ENCODE results near the gene CHST11. TPM values are rescaled to one million over a fixed set of nuclear protein-coding genes. Genes with fewer than 3 reads are reported as not detected.

The CHST11 gene
- total RNA-seq, 1 donor, result 8.2 TPM

DNA sequence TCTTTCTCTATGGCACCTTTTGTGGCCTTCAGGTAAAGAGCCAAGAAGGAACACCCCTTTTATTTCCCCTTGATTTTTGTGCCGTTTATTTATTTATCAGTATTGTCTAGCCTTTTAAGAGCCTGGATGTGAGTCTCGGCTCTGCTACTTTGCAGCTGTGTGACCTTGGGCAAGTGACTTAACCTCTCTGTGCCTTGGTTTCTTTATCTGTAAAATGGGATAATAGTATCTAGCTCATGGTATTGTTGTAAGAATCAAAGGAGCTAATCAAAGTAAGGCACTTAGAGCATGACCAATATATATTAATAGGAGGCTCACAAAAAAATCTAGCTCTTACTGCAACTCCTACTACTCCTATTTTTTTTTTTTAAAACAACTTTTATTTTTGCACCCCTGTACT is 179.7 kb downstream of the CHST11 start:
- DNase-seq (ENCODE audit: low read depth), result no peak
- TF ChIP-seq, protein P1, sequence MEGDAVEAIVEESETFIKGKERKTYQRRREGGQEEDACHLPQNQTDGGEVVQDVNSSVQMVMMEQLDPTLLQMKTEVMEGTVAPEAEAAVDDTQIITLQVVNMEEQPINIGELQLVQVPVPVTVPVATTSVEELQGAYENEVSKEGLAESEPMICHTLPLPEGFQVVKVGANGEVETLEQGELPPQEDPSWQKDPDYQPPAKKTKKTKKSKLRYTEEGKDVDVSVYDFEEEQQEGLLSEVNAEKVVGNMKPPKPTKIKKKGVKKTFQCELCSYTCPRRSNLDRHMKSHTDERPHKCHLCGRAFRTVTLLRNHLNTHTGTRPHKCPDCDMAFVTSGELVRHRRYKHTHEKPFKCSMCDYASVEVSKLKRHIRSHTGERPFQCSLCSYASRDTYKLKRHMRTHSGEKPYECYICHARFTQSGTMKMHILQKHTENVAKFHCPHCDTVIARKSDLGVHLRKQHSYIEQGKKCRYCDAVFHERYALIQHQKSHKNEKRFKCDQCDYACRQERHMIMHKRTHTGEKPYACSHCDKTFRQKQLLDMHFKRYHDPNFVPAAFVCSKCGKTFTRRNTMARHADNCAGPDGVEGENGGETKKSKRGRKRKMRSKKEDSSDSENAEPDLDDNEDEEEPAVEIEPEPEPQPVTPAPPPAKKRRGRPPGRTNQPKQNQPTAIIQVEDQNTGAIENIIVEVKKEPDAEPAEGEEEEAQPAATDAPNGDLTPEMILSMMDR (IDR thresholded peaks at IDR 0.05; ENCODE audit: insufficient read depth, low read depth, low read length), result no peak
- H3K4me3 ChIP-seq (ENCODE audit: low read depth, low read length), result no peak overlapping the region

DNA sequence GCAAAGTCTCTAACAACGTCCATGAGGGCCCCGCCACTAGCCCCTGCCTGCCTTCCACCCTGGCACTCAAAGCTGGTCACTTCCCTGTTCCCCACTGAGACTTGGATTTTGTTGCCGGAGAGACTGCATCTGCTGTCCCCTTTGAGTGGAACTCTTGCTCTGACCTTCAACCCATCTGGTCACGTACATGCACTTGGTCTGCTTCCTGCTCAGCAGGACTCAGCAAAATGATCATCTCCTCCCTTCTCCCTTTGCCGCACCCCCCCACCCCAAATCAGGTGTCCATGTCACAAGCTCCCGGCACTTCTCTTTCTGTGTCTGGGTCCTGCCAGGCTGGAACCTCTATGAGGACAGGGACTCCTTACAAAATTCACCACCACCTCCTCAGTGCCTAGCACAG is 180.9 kb downstream of the CHST11 start:
- DNase-seq (ENCODE audit: low read depth), result no peak
- TF ChIP-seq, protein P1 (IDR thresholded peaks at IDR 0.05; ENCODE audit: insufficient read depth, low read depth, low read length), result no peak
- no peak overlapping the region for H3K4me3 ChIP-seq (ENCODE audit: low read depth, low read length)

DNA sequence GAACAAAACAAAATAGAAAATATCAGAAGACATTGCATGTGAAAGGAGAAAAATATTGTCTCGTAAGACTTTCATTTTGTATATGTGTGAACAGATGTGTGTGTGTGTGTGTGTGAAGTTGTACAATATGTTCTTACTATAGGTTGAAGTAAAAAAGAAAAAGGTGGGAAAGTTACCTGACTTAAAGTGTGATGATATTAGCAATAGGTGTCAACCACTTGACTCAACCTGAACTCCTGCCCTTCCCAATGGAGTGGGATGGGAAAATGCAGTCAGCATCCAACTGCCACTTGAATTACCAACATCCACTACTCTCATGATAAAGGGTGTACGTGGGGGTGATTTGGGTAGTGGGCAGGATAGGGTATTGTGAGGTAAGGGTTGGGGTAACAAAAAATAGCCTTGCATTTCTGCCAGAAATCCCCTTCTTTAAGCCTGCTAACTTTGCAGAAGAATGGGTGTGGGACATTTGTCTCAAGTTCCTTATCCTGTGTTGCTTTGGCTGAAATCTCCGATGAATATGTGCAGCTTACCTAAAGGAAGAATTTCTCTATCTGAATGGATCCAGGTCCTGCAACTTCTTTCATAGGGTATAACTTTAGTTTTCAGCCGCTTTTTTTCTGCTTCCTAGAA is 181.6 kb downstream of the CHST11 start:
- DNase-seq (ENCODE audit: low read depth), result no peak

DNA sequence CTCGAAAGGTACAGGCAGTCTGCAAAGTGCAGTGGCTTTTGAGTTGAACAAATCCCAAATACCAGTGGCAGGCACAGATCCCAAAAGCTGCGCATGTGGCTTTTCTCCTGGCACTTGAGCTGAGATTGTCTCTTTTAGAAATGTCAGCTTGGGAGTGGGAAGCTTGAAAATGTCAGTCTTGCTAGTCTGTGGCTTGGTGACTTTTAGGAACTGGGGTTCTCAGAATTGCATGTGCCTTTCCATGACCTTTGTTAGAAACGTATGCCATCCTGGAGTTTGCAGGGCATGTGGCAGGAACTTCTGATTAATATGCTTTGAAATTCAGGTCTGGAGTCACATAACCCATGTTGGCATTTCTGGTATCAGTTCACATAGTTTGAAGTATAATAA is 182.1 kb downstream of the CHST11 start:
- TF ChIP-seq, protein P1 (IDR thresholded peaks at IDR 0.05; ENCODE audit: insufficient read depth, low read depth, low read length), result no peak
- no peak for DNase-seq (ENCODE audit: low read depth)
- no peak overlapping the region for H3K4me3 ChIP-seq (ENCODE audit: low read depth, low read length)

More for the DNA sequence above, 181.6 kb downstream of the CHST11 start:
- TF ChIP-seq, protein P1 (IDR thresholded peaks at IDR 0.05; ENCODE audit: insufficient read depth, low read depth, low read length), result no peak
- no peak overlapping the region for H3K4me3 ChIP-seq (ENCODE audit: low read depth, low read length)

DNA sequence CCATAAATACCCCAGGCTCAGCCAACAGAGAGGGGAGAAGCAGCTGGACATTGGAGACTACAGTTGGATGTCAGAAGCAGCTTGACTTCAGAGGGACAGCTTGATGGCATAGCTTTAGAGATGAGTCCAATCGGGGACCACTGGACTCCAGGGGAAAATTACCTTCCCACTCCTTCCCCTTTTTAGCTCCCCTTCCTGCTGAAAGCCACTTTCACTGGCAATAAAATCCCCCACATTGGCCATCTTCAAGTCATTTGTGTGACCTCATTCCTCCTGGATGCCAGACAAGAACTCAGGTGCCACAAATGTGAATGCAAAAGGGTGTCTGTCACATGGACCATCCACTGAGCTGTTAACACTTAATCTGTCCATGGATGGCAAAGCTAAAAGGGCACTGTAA is 184.2 kb downstream of the CHST11 start:
- H3K4me3 ChIP-seq (ENCODE audit: low read depth, low read length), result no peak overlapping the region
- TF ChIP-seq, protein P1 (IDR thresholded peaks at IDR 0.05; ENCODE audit: insufficient read depth, low read depth, low read length), result no peak
- DNase-seq (ENCODE audit: low read depth), result no peak

DNA sequence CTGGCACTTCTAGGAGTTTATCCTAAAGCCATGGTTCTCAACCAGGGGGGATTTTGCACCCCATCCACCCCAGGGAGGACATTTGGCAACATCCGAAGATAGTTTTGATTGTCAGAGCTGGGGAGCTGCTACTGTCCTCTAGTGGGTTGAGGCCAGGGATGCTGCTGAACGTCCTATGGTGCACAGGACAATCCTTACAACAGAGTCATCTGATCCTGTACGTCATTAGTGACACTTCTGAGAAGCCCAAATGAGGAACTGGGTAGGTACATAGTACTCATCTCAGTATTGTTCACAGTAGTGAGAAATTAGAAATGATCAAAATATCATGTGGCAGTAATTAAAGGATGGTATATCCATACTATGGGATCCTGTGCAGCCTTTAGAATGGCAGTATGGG is 185.1 kb downstream of the CHST11 start:
- no peak overlapping the region for H3K4me3 ChIP-seq (ENCODE audit: low read depth, low read length)
- TF ChIP-seq, protein P1 (IDR thresholded peaks at IDR 0.05; ENCODE audit: insufficient read depth, low read depth, low read length), result no peak
- DNase-seq (ENCODE audit: low read depth), result no peak

All from fibroblast of villous mesenchyme (primary cell).